ENCODE measurements around the gene IFI35. TPM values are rescaled to one million over a fixed set of nuclear protein-coding genes. Genes with fewer than 3 reads are reported as not detected.

IFI35 gene
- total RNA-seq, 2 donors from 2014 or later, result 38.4 to 45.4 TPM

GRCh38 chr17:43014020-43014648 is 7.5 kb downstream of the IFI35 start:
- Mint-ChIP-seq H3K36me3 (ENCODE audit: low read depth) (peaks cover 45% of the 10 kb centered on the region), H3K27me3 (no peaks in the 10 kb centered on the region), H3K27ac (no peak overlapping the region), H3K4me3 (no peak overlapping the region), H3K9me3 (no peaks in the 10 kb centered on the region), H3K4me1 (peaks cover 17% of the 10 kb centered on the region)
- peak; percentile 27 for ATAC-seq (replicated peaks)

- peaks cover 21% of the 10 kb centered on the region for H3K4me1 Mint-ChIP-seq
- H3K27me3 Mint-ChIP-seq, result no peaks in the 10 kb centered on the region
- H3K27ac Mint-ChIP-seq, result peak overlapping the region; percentile 72
- no peak for ATAC-seq (replicated peaks)
- no peak overlapping the region for H3K4me3 Mint-ChIP-seq
- H3K9me3 Mint-ChIP-seq, result no peaks in the 10 kb centered on the region
- peaks cover 45% of the 10 kb centered on the region for H3K36me3 Mint-ChIP-seq (ENCODE audit: low read depth)
These were observed 8.3 kb downstream of the IFI35 start for GRCh38 chr17:43014649-43015542.

GRCh38 chr17:43015579-43015978 is 9.0 kb downstream of the IFI35 start:
- H3K27ac Mint-ChIP-seq, result peak overlapping the region; percentile 72
- H3K27me3 Mint-ChIP-seq, result no peaks in the 10 kb centered on the region
- peaks cover 41% of the 10 kb centered on the region for H3K36me3 Mint-ChIP-seq (ENCODE audit: low read depth)
- H3K4me1 Mint-ChIP-seq, result peaks cover 21% of the 10 kb centered on the region
- ATAC-seq (replicated peaks), result no peak
- no peaks in the 10 kb centered on the region for H3K9me3 Mint-ChIP-seq
- no peak overlapping the region for H3K4me3 Mint-ChIP-seq

- H3K27me3 Mint-ChIP-seq, result no peaks in the 10 kb centered on the region
- H3K4me3 Mint-ChIP-seq, result no peak overlapping the region
- H3K36me3 Mint-ChIP-seq (ENCODE audit: low read depth), result peaks cover 37% of the 10 kb centered on the region
- ATAC-seq (replicated peaks), result no peak
- H3K27ac Mint-ChIP-seq, result no peak overlapping the region
- peaks cover 21% of the 10 kb centered on the region for H3K4me1 Mint-ChIP-seq
- no peaks in the 10 kb centered on the region for H3K9me3 Mint-ChIP-seq
These were observed 9.6 kb downstream of the IFI35 start for GRCh38 chr17:43016216-43016615.

- ATAC-seq (replicated peaks), result no peak
- Mint-ChIP-seq H3K36me3 (ENCODE audit: low read depth) (peaks cover 20% of the 10 kb centered on the region), H3K27me3 (no peaks in the 10 kb centered on the region), H3K27ac (peak overlapping the region; percentile 40), H3K4me1 (peaks cover 21% of the 10 kb centered on the region), H3K4me3 (no peak overlapping the region), H3K9me3 (no peaks in the 10 kb centered on the region)
These were observed 11.6 kb downstream of the IFI35 start for GRCh38 chr17:43018008-43018853.

- Mint-ChIP-seq H3K27ac (peak overlapping the region; percentile 40), H3K4me3 (no peak overlapping the region), H3K27me3 (no peaks in the 10 kb centered on the region), H3K36me3 (ENCODE audit: low read depth) (peaks cover 13% of the 10 kb centered on the region), H3K9me3 (no peaks in the 10 kb centered on the region), H3K4me1 (peaks cover 21% of the 10 kb centered on the region)
- ATAC-seq (replicated peaks), result no peak
These were observed 12.3 kb downstream of the IFI35 start for GRCh38 chr17:43018932-43019331.

- Mint-ChIP-seq H3K27ac (peak overlapping the region; percentile 63), H3K27me3 (no peaks in the 10 kb centered on the region), H3K4me1 (peaks cover 23% of the 10 kb centered on the region), H3K36me3 (ENCODE audit: low read depth) (peaks cover 8% of the 10 kb centered on the region), H3K9me3 (no peaks in the 10 kb centered on the region), H3K4me3 (peak overlapping the region; percentile 8)
- no peak for ATAC-seq (replicated peaks)
These were observed 12.8 kb downstream of the IFI35 start for GRCh38 chr17:43019418-43019817.

- peak overlapping the region; percentile 63 for H3K27ac Mint-ChIP-seq
These were observed 13.5 kb downstream of the IFI35 start for GRCh38 chr17:43020030-43020621.

GRCh38 chr17:43020789-43021740 is 14.5 kb downstream of the IFI35 start:
- Mint-ChIP-seq H3K4me3 (peak overlapping the region; percentile 76), H3K36me3 (ENCODE audit: low read depth) (no peaks in the 10 kb centered on the region), H3K4me1 (peaks cover 21% of the 10 kb centered on the region), H3K9me3 (no peaks in the 10 kb centered on the region), H3K27me3 (no peaks in the 10 kb centered on the region), H3K27ac (peak overlapping the region; percentile 78)
- no peak for ATAC-seq (replicated peaks)

More at GRCh38 chr17:43020030-43020621, 13.5 kb downstream of the IFI35 start:
- Mint-ChIP-seq H3K4me3 (peak overlapping the region; percentile 76), H3K9me3 (no peaks in the 10 kb centered on the region), H3K36me3 (ENCODE audit: low read depth) (peaks cover under 1% of the 10 kb centered on the region), H3K4me1 (peaks cover 25% of the 10 kb centered on the region), H3K27me3 (no peaks in the 10 kb centered on the region)
- no peak for ATAC-seq (replicated peaks)

GRCh38 chr17:43021741-43022512 is 15.3 kb downstream of the IFI35 start, which contains the start of gene VAT1:
VAT1 (minus strand) TSS chr17:43022385; CDS start chr17:43022322, 63 bp downstream.
- no peaks in the 10 kb centered on the region for H3K36me3 Mint-ChIP-seq (ENCODE audit: low read depth)
- H3K27ac Mint-ChIP-seq, result peak within 1 kb of the TSS; percentile 78
- H3K27me3 Mint-ChIP-seq, result no peaks in the 10 kb centered on the region
- H3K9me3 Mint-ChIP-seq, result no peaks in the 10 kb centered on the region
- peaks cover 21% of the 10 kb centered on the region for H3K4me1 Mint-ChIP-seq
- peak within 1 kb of the TSS; percentile 76 for H3K4me3 Mint-ChIP-seq
- peak; percentile 79 for ATAC-seq (replicated peaks)

- Mint-ChIP-seq H3K36me3 (ENCODE audit: low read depth) (no peaks in the 10 kb centered on the region), H3K9me3 (no peaks in the 10 kb centered on the region), H3K4me3 (peak within 1 kb of the TSS; percentile 90), H3K4me1 (peaks cover 8% of the 10 kb centered on the region), H3K27me3 (no peaks in the 10 kb centered on the region), H3K27ac (peak within 1 kb of the TSS; percentile 87)
- peak; percentile 55 for ATAC-seq (replicated peaks)
These were observed 18.1 kb downstream of the IFI35 start, which contains the start of gene RND2 for GRCh38 chr17:43024407-43025289. RND2 (plus strand) TSS chr17:43025231; CDS start chr17:43025348, 117 bp downstream.

- H3K27ac Mint-ChIP-seq, result no peak overlapping the region
- H3K4me3 Mint-ChIP-seq, result peak overlapping the region; percentile 90
- H3K27me3 Mint-ChIP-seq, result no peaks in the 10 kb centered on the region
- ATAC-seq (replicated peaks), result no peak
- H3K4me1 Mint-ChIP-seq, result peaks cover 6% of the 10 kb centered on the region
- H3K9me3 Mint-ChIP-seq, result no peaks in the 10 kb centered on the region
- no peaks in the 10 kb centered on the region for H3K36me3 Mint-ChIP-seq (ENCODE audit: low read depth)
These were observed 18.7 kb downstream of the IFI35 start for GRCh38 chr17:43025290-43025657.

Measured in activated T-helper 17 cell treated with anti-CD3 and anti-CD28 coated beads, Interleukin-2, amount 50 U/mL, for 72 hours (primary cell).